IMR-90 (cell line): ENCODE data around the gene TCAP. TPM values are rescaled to one million over a fixed set of nuclear protein-coding genes. Genes with fewer than 3 reads are reported as not detected.

Source experiments
- ATAC-seq: fragments of 200-7000 bp; cut with Tn5 transposase; 2 replicates; pipeline ENCODE4 v1.9.1; 2020; ENCODE audit warnings: low read depth, mild to moderate bottlenecking, moderate library complexity
- BruUV-seq: library from RNA; stranded (reverse); fragments of 400-500 nt; replicated peaks from 2 replicates; lab custom pipeline; 2021; lab: Mats Ljungman, UMichigan
- CTCF ChIA-PET: fragments of 300-600 bp; formaldehyde crosslinking; extraction: SDS; loops from one replicate; lab custom pipeline; 2021; ENCODE audit warnings: antibody characterized with exemption; lab: Yijun Ruan, JAX
- POLR2A ChIA-PET: fragments of 300-600 bp; sonication (Branson Sonifier 250); formaldehyde crosslinking; loops from one replicate; lab custom pipeline; 2022; ENCODE audit warnings: antibody characterized with exemption; ENCODE audit not compliant: unreplicated experiment; lab: Charles Lee
- DNase-seq: peaks from one replicate; pipeline ENCODE4 v3.0.0; 2013
- H2AFZ ChIP-seq: replicated peaks from 2 replicates; pipeline ENCODE3; 2013; ENCODE audit warnings: low read length, mild to moderate bottlenecking; ENCODE audit not compliant: poor library complexity
- H2AK5ac ChIP-seq: 2 replicates; pipeline ENCODE4 v1.6.1; 2013; ENCODE audit warnings: low read depth, low read length, inconsistent platforms
- H2AK9ac ChIP-seq: replicated peaks from 2 replicates; pipeline ENCODE3; 2013; ENCODE audit warnings: mild to moderate bottlenecking, low read depth, low read length, moderate library complexity; ENCODE audit not compliant: poor library complexity
- H2BK120ac ChIP-seq: 2 replicates; pipeline ENCODE4 v1.6.1; 2013; ENCODE audit warnings: low read depth, low read length, inconsistent platforms
- H2BK15ac ChIP-seq: 3 replicates; pipeline ENCODE4 v1.6.1; 2013; ENCODE audit warnings: low read depth, low read length, inconsistent platforms
- H2BK20ac ChIP-seq: 2 replicates; pipeline ENCODE4 v1.6.1; 2013; ENCODE audit warnings: low read depth, mild to moderate bottlenecking, inconsistent platforms, low read length, moderate library complexity
- H2BK5ac ChIP-seq: 2 replicates; pipeline ENCODE4 v1.6.1; 2013; ENCODE audit warnings: mild to moderate bottlenecking, low read depth, low read length, inconsistent platforms; ENCODE audit not compliant: poor library complexity, severe bottlenecking
- H3K14ac ChIP-seq: replicated peaks from 2 replicates; pipeline ENCODE4 v1.6.1; 2013; ENCODE audit warnings: low read depth, low read length, inconsistent platforms
- H3K18ac ChIP-seq: 2 replicates; pipeline ENCODE4 v1.6.1; 2013; ENCODE audit warnings: low read depth, low read length, control low read depth
- H3K23ac ChIP-seq: 2 replicates; pipeline ENCODE4 v1.6.1; 2013; ENCODE audit warnings: low read depth, low read length, inconsistent platforms
- H3K27ac ChIP-seq: 2 replicates; pipeline ENCODE4 v1.5.1; 2013; ENCODE audit warnings: mild to moderate bottlenecking, control low read depth, low read length; ENCODE audit not compliant: insufficient read depth
- H3K27me3 ChIP-seq: 2 replicates; pipeline ENCODE4 v1.6.1; 2013; ENCODE audit warnings: low read length; ENCODE audit not compliant: control insufficient read depth, insufficient read depth
- H3K36me3 ChIP-seq: 2 replicates; pipeline ENCODE4 v1.6.1; 2013; ENCODE audit warnings: low read length, mixed read lengths; ENCODE audit not compliant: control insufficient read depth, insufficient read depth
- H3K4ac ChIP-seq: 2 replicates; pipeline ENCODE4 v1.6.1; 2013; ENCODE audit warnings: low read depth, low read length, inconsistent platforms
- H3K4me1 ChIP-seq: 2 replicates; pipeline ENCODE4 v1.6.1; 2013; ENCODE audit warnings: low read length, mixed read lengths; ENCODE audit not compliant: control insufficient read depth, insufficient read depth
- H3K4me2 ChIP-seq: 2 replicates; pipeline ENCODE4 v1.6.1; 2013; ENCODE audit warnings: low read depth, mild to moderate bottlenecking, control low read depth, low read length, moderate library complexity
- H3K4me3 ChIP-seq: 2 replicates; pipeline ENCODE4 v1.5.1; 2013; ENCODE audit warnings: low read depth, mild to moderate bottlenecking, control low read depth, low read length, moderate library complexity; ENCODE audit not compliant: insufficient read depth
- H3K56ac ChIP-seq: 2 replicates; pipeline ENCODE4 v1.6.1; 2013; ENCODE audit warnings: low read length, inconsistent platforms; ENCODE audit not compliant: insufficient read depth; ENCODE audit errors: extremely low read depth
- H3K79me1 ChIP-seq, 2 experiments: 2 replicates each; pipeline ENCODE4 v1.6.1; 2013; ENCODE audit warnings: low read length in 2 of 2, inconsistent platforms in 1 of 2, low read depth in 1 of 2
- H3K9ac ChIP-seq: 2 replicates; pipeline ENCODE4 v1.6.1; 2013; ENCODE audit warnings: low read depth, low read length, control low read depth
- H3K9me1 ChIP-seq: 2 replicates; pipeline ENCODE4 v1.6.1; 2013; ENCODE audit warnings: low read length, inconsistent platforms; ENCODE audit not compliant: insufficient read depth
- H3K9me3 ChIP-seq: 2 replicates; pipeline ENCODE4 v1.6.1; 2013; ENCODE audit warnings: low read length; ENCODE audit not compliant: control insufficient read depth, insufficient read depth
- H4K20me1 ChIP-seq: 2 replicates; pipeline ENCODE4 v1.6.1; 2013; ENCODE audit warnings: low read length, inconsistent platforms; ENCODE audit not compliant: insufficient read depth
- H4K5ac ChIP-seq: 2 replicates; pipeline ENCODE4 v1.6.1; 2013; ENCODE audit warnings: mild to moderate bottlenecking, low read depth, low read length, control low read depth
- H4K8ac ChIP-seq, 2 experiments: 2 replicates each; pipeline ENCODE4 v1.6.1; 2013; ENCODE audit warnings: low read depth in 2 of 2, low read length in 2 of 2, control low read depth in 1 of 2, inconsistent platforms in 1 of 2
- H4K91ac ChIP-seq: 2 replicates; pipeline ENCODE4 v1.6.1; 2013; ENCODE audit warnings: low read depth, low read length, inconsistent platforms; ENCODE audit not compliant: insufficient read depth
- BHLHE40 ChIP-seq: fragments of 150-350 bp; IDR thresholded peaks from 2 replicates; pipeline ENCODE4 v1.6.1; 2016; ENCODE audit warnings: mild to moderate bottlenecking, low read depth, low read length
- CEBPB ChIP-seq: IDR thresholded peaks from 2 replicates; pipeline ENCODE4 v1.6.1; 2012; ENCODE audit warnings: low read depth, low read length, improper control_type of control experiment
- CHD1 ChIP-seq: IDR thresholded peaks from 2 replicates; pipeline ENCODE4 v1.6.1; 2012; ENCODE audit warnings: low read depth, low read length, improper control_type of control experiment
- CTCF ChIP-seq: conservative IDR thresholded peaks from 2 replicates; pipeline ENCODE4 v1.5.1; 2012; ENCODE audit warnings: mild to moderate bottlenecking, low read depth, low read length, improper control_type of control experiment
- ELK1 ChIP-seq: fragments of 150-350 bp; IDR thresholded peaks from 2 replicates; pipeline ENCODE4 v1.6.1; 2016; ENCODE audit warnings: low read depth, mild to moderate bottlenecking, low read length, moderate library complexity, borderline replicate concordance
- FOS ChIP-seq: fragments of 150-350 bp; IDR thresholded peaks from 2 replicates; pipeline ENCODE4 v1.6.1; 2016; ENCODE audit warnings: low read depth, low read length
- MAFK ChIP-seq: IDR thresholded peaks from 2 replicates; pipeline ENCODE4 v1.6.1; 2012; ENCODE audit warnings: low read depth, low read length, improper control_type of control experiment
- MAZ ChIP-seq: IDR thresholded peaks from 2 replicates; pipeline ENCODE4 v1.6.1; 2012; ENCODE audit warnings: low read depth, mild to moderate bottlenecking, low read length, improper control_type of control experiment, moderate library complexity, borderline replicate concordance
- MXI1 ChIP-seq: IDR thresholded peaks from 2 replicates; pipeline ENCODE4 v1.6.1; 2012; ENCODE audit warnings: low read depth, mild to moderate bottlenecking, low read length, moderate library complexity, borderline replicate concordance
- NFE2L2 ChIP-seq: fragments of 150-350 bp; IDR thresholded peaks from 2 replicates; pipeline ENCODE4 v1.6.1; 2016; ENCODE audit warnings: low read depth, mild to moderate bottlenecking, low read length
- POLR2A ChIP-seq: IDR thresholded peaks from 2 replicates; pipeline ENCODE4 v1.6.1; 2012; ENCODE audit warnings: mild to moderate bottlenecking, low read depth, low read length
- RAD21 ChIP-seq: IDR thresholded peaks from 2 replicates; pipeline ENCODE4 v1.6.1; 2012; ENCODE audit warnings: low read length, improper control_type of control experiment
- RCOR1 ChIP-seq: IDR thresholded peaks from 2 replicates; pipeline ENCODE4 v1.6.1; 2012; ENCODE audit warnings: mild to moderate bottlenecking, low read length, improper control_type of control experiment; ENCODE audit not compliant: insufficient replicate concordance
- RFX5 ChIP-seq: IDR thresholded peaks from 2 replicates; pipeline ENCODE4 v1.8.0; 2012; ENCODE audit warnings: low read depth, mild to moderate bottlenecking, low read length, moderate library complexity
- SMC3 ChIP-seq: fragments of 150-350 bp; IDR thresholded peaks from 2 replicates; pipeline ENCODE4 v1.6.1; 2016; ENCODE audit warnings: low read depth, mild to moderate bottlenecking, antibody characterized with exemption, low read length, moderate library complexity
- USF2 ChIP-seq: fragments of 150-350 bp; IDR thresholded peaks from 2 replicates; pipeline ENCODE4 v1.6.1; 2017; ENCODE audit warnings: mild to moderate bottlenecking, antibody characterized with exemption, low read length, low read depth
- WGBS, 2 experiments: methylation state at CpG; one replicate each; pipeline versions ENCODE4 v1.1.5 to v1.1.7; 2013; ENCODE audit warnings: missing lambda C conversion rate in 2 of 2; ENCODE audit not compliant: insufficient read length in 1 of 2; ENCODE audit errors: extremely low coverage in 2 of 2; 5-methylcytosine and 5-hydroxymethylcytosine counted together
- dilution Hi-C: fragments of 300-500 bp; cut with HindIII; formaldehyde crosslinking; loops from one replicate; pipeline ENCODE4 v1.14.3; 2018; ENCODE audit warnings: low sequenced_read_pairs; ENCODE audit not compliant: unreplicated experiment
- in situ Hi-C: fragments of 300-500 bp; cut with MboI; formaldehyde crosslinking; loops from 3 replicates; pipeline ENCODE4 v1.14.3; 2019; ENCODE audit warnings: low sequenced_read_pairs, inconsistent platforms, mixed read lengths
- intact Hi-C: fragments of 100-400 bp; cut with micrococcal nuclease; formaldehyde crosslinking; loops from 2 replicates; pipeline ENCODE4 v1.10.0; 2022
- polyA plus RNA-seq, 3 experiments: library from polyadenylated mRNA; depleted of rRNA; stranded (reverse); fragments of >200 nt; gene quantifications; 2 replicates each; pipeline ENCODE4 v1.2.3, GENCODE V29; 2012; ENCODE audit warnings: low replicate concordance in 1 of 3
- total RNA-seq: library from RNA; depleted of rRNA; stranded (reverse); fragments of >200 nt; gene quantifications from 2 replicates; pipeline ENCODE4 v1.2.3, GENCODE V29; 2012

TCAP gene
- total and polyA plus RNA-seq, 2 of the 4 experiments (the other 2 are of a cell fraction) = under 0.01 to 0.21 TPM

- ATAC-seq (no peak), DNase-seq (no peak)
- H3K27me3 ChIP-seq = no peaks in the 10 kb centered on the region
- WGBS, 2 experiments = 100% methylated on average over 2 of the region's 14 CpGs; no CpG with 5 or more reads in 1 of the 2 experiments
- H3K9me3 ChIP-seq = no peaks in the 10 kb centered on the region
- POLR2A ChIA-PET = no interaction called here
- no peak overlapping the region for H3K4me3 ChIP-seq
- no peak overlapping the region for H3K27ac ChIP-seq
- H2AFZ ChIP-seq = no peak overlapping the region
- H2AK5ac ChIP-seq = no peak overlapping the region
- H4K91ac ChIP-seq = no peak overlapping the region
- in situ Hi-C loops = no loop called here
- H3K9ac ChIP-seq = no peak overlapping the region
- CTCF ChIA-PET = no interaction called here
- H2BK5ac ChIP-seq = no peak overlapping the region
- no peak overlapping the region for H3K14ac ChIP-seq
- H3K36me3 ChIP-seq = peaks cover 49% of the 10 kb centered on the region
- H2BK20ac ChIP-seq = no peak overlapping the region
- no TSS peak for BruUV-seq
- no peak overlapping the region for H3K23ac ChIP-seq
- H3K4me2 ChIP-seq = no peak overlapping the region
- intact Hi-C loops = no loop called here
- peaks cover 6% of the 10 kb centered on the region; the same call in 1 of the 2 replicates for H3K4me1 ChIP-seq
- no peak overlapping the region for H3K4ac ChIP-seq
- H3K9me1 ChIP-seq = peaks cover 4% of the 10 kb centered on the region; the same call in 1 of the 2 replicates
- dilution Hi-C loops = no loop called here
- H3K79me1 ChIP-seq = peaks cover 0 to 32% of the 10 kb centered on the region in 2 experiments; a peak in 2 of 4 replicates
- no peak overlapping the region for H3K56ac ChIP-seq
- no peak overlapping the region for H2BK120ac ChIP-seq
- no peak overlapping the region for H3K18ac ChIP-seq
- H4K8ac ChIP-seq = no peak overlapping the region
- TF ChIP-seq MXI1 = no peak
- TF ChIP-seq RFX5 = no peak
- no peak for TF ChIP-seq CHD1
- TF ChIP-seq MAZ = no peak
- TF ChIP-seq NFE2L2 = no peak
- no peak for TF ChIP-seq BHLHE40
- no peak for TF ChIP-seq CTCF
- TF ChIP-seq CEBPB = no peak
- no peak for TF ChIP-seq ELK1
- no peak for TF ChIP-seq RAD21
- no peak for TF ChIP-seq USF2
- no peak for TF ChIP-seq FOS
- no peak for TF ChIP-seq MAFK
- no peak for TF ChIP-seq RCOR1
- TF ChIP-seq SMC3 = no peak
- TF ChIP-seq POLR2A = no peak
- H4K20me1 ChIP-seq = peaks cover 23% of the 10 kb centered on the region
- H4K5ac ChIP-seq = no peak overlapping the region
- no peak overlapping the region for H2BK15ac ChIP-seq
- H2AK9ac ChIP-seq = no peak overlapping the region
Measured at GRCh38 chr17:39709319-39709997, 44.3 kb downstream of the TCAP start.
